NCI-H187 treated with DMSO at 0.1 percent for 48 hours (cell line): ENCODE data around the gene DUSP18.
A peak's percentile ranks its signal among the peaks of the same experiment; 100 is the strongest.
"Not testable (repeated sequence)": the region's sequence is repeated elsewhere in the genome, so short reads cannot be mapped to it uniquely, and the experiment has no call there.

ENCODE experiments used
- DNase-seq: peaks from one replicate; lab custom pipeline; 2025; lab: John Stamatoyannopoulos, UW

Gene DUSP18

GRCh38 chr22:30640361-30640760, 27.3 kb downstream of the DUSP18 start:
- DNase-seq = no peak

GRCh38 chr22:30637701-30638114, 30.0 kb downstream of the DUSP18 start:
- no peak for DNase-seq

- no peak for DNase-seq
Observed at GRCh38 chr22:30636226-30637077, 31.2 kb downstream of the DUSP18 start.

- peak; percentile 8 for DNase-seq
Observed at GRCh38 chr22:30635273-30636225, 32.1 kb downstream of the DUSP18 start, which contains the start of gene SLC35E4. TSS of gene SLC35E4 (plus strand) at chr22:30635781. CDS start at chr22:30636451, 670 bp downstream.

- peak; percentile 34 for DNase-seq
Observed at GRCh38 chr22:30634471-30635233, 33.0 kb downstream of the DUSP18 start.

- not testable (repeated sequence) for DNase-seq
Observed at GRCh38 chr22:30631469-30631868, 36.2 kb downstream of the DUSP18 start.

GRCh38 chr22:30628491-30628890, 39.2 kb downstream of the DUSP18 start:
- DNase-seq = no peak

GRCh38 chr22:30627471-30627870, 40.2 kb downstream of the DUSP18 start:
- DNase-seq = no peak

GRCh38 chr22:30626413-30626812, 41.3 kb downstream of the DUSP18 start:
- DNase-seq = no peak

- DNase-seq = not testable (repeated sequence)
Observed at GRCh38 chr22:30619909-30620308, 47.8 kb downstream of the DUSP18 start.

- DNase-seq = no peak
Observed at GRCh38 chr22:30617819-30618218, 49.9 kb downstream of the DUSP18 start.

GRCh38 chr22:30615543-30615954, 52.1 kb downstream of the DUSP18 start:
- DNase-seq = no peak

GRCh38 chr22:30614879-30615278, 52.8 kb downstream of the DUSP18 start:
- no peak for DNase-seq

GRCh38 chr22:30614268-30614667, 53.4 kb downstream of the DUSP18 start:
- no peak for DNase-seq

GRCh38 chr22:30612789-30613188, 54.9 kb downstream of the DUSP18 start:
- no peak for DNase-seq
